GM12875 (cell line): Measurements from ENCODE around the gene HOXB4.

Source experiments
- H3K4me3 ChIP-seq: one replicate; pipeline ENCODE4 v1.5.1; 2011; ENCODE audit warnings: low read depth, low read length, control low read depth
- TF ChIP-seq, protein P1 (sequence below): IDR thresholded peaks from 2 replicates; pipeline ENCODE4 v1.5.1; 2011; ENCODE audit warnings: low read depth, mild to moderate bottlenecking, control low read depth, inconsistent platforms, low read length, moderate library complexity, borderline replicate concordance; ENCODE audit not compliant: insufficient read depth

Gene HOXB4

DNA sequence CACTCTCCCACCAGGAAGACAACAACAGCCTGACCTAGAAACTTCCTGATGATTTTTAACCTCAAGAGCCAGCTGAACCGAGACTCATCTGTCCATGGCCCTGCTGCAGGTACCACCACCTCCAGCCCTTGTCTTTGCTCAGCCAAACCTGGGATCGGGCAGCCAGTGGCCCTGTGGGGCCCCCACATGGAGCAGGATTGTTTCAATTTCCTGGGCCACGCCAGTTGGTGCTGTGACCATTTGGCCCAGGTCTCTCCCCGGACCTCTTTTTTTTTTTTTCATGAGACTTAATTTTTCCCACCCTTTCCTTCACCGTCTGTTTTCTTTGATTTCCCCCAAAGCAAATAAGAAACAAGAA, 25.0 kb downstream of the HOXB4 start:
- TF ChIP-seq, protein P1, sequence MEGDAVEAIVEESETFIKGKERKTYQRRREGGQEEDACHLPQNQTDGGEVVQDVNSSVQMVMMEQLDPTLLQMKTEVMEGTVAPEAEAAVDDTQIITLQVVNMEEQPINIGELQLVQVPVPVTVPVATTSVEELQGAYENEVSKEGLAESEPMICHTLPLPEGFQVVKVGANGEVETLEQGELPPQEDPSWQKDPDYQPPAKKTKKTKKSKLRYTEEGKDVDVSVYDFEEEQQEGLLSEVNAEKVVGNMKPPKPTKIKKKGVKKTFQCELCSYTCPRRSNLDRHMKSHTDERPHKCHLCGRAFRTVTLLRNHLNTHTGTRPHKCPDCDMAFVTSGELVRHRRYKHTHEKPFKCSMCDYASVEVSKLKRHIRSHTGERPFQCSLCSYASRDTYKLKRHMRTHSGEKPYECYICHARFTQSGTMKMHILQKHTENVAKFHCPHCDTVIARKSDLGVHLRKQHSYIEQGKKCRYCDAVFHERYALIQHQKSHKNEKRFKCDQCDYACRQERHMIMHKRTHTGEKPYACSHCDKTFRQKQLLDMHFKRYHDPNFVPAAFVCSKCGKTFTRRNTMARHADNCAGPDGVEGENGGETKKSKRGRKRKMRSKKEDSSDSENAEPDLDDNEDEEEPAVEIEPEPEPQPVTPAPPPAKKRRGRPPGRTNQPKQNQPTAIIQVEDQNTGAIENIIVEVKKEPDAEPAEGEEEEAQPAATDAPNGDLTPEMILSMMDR: no peak
- H3K4me3 ChIP-seq: no peak overlapping the region

DNA sequence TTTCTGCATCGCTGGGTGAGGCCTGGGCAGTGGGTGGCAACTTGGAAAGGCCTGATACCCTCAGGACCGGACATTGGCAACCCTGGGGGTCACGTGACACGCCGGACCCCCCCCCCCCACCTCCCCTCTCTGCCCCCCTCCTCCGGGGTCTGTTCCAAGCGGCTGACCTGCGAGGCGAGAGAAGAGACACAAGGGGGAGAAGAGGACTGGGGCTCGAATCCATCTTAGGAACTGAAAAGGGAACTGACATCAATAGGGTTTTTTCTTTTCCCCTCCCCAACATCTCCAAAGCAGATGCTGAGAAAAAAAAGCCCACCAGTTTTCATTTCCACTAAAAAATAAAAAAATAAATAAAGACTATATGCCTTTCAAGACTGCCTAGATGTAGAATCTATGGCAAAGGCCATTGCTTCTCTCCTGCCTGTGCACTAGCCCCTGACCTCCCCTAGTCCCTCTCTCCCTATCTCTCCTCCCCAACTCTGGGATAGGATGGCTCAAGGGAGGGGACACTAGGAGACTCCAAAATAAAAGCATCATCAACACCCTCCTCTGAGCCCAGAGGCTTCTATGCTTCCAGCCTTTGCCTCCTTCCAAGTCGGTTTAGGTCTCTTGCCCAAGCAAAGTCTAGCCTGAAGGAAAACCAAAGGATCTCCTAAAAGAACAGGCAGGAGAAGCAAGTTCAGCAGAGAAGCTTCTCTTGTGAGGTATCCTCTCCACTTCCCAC, 25.5 kb downstream of the HOXB4 start:
- H3K4me3 ChIP-seq: no peak overlapping the region
- TF ChIP-seq, protein P1: no peak

DNA sequence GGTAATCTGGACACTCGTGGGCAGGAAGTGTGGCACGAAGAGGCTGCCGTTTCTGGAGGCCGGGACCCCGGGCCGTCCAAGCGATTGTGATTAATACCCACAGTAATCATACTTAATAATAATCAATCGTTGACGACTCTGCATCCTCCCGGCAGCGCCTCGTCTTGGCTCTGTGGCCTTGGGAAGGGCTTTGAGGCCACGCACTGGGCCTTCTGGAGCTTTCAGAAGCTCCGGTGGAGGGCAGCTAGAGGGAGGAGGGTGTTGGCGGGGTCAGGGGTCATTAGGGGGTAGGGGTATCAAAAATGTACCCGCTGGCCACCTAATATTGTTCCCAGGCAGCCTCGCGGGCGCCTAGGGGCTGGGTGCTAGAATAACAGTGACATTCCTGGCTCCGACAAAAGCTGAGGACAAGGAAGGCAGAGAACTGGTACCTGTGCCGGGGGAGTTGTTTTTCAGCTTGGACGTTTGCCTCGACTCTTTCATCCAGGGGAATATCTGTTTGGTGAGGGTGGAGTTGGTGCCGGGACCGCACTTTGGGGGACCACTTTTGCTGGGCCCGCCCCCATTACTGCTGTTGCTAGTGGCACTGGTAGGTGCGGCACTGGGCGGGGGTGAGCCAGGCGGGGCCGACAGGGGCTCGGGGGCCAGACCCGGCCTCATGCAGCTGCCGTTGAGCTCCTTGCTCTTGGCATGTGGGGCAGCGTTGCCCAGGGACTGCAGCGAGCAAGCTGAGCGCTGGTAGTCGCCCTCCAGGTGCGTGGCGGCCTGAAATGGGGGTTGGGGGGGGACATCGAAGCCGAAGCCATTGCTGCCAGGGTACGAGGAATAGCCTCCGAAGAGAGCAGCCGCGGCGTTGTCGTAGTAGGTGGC, 26.3 kb downstream of the HOXB4 start:
- TF ChIP-seq, protein P1: no peak
- H3K4me3 ChIP-seq: no peak overlapping the region

DNA sequence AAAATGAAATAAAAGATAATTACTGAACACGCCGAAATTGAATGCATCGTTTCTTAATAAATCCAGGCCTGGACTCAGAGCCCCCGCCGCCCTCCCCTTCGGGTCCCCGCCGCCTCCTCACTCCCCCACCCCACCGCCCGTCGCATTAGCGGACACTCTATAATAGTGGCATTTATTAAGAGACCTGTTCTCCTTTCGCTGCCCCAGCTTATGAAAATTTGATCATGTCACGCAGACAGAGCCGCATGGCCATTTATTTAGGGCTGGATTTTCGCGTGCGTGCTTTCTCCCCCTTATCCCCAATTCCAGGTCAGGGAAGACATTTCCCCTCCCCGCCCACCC, 27.0 kb downstream of the HOXB4 start:
- H3K4me3 ChIP-seq: no peak overlapping the region

GRCh38 chr17:48550502-48551213, 27.5 kb downstream of the HOXB4 start:
- H3K4me3 ChIP-seq: no peak overlapping the region
- TF ChIP-seq, protein P1: no peak

More for the DNA sequence above, 27.0 kb downstream of the HOXB4 start:
- TF ChIP-seq, protein P1: no peak

DNA sequence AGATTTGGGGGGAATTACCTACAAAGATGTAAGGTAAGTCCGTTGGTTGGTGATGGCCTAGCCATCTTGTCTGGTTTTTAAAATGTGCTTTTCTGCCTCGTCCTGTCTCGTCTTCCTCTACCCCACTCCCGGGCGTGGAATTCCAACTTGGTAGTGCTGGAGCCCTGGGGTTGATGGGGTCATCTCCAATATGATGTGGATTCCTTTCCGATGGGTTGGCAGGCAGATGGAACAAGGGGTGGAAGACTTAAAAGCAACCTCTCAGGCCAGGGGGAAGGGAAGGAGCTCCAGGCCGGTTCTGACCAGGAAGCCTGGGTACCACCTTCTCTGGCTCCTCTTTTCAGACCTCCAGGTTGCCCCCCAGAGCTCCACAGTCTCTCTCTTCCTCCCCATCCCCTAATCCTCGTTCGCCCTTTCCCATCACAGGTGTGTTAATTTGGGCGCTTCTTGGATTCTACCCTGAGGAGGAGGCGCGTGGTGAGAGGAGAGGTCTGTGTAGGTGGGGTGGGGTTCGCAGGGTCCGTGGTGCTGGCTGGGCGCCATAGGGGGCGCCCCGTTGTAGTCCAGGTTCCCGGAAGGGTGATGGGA, 28.1 kb downstream of the HOXB4 start:
- no peak overlapping the region for H3K4me3 ChIP-seq
- TF ChIP-seq, protein P1: no peak
